Measurements from ENCODE around the gene NHLRC1.
"Not testable (repeated sequence)": the region's sequence is repeated elsewhere in the genome, so short reads cannot be mapped to it uniquely, and the experiment has no call there.

NHLRC1 gene

GRCh38 chr6:18155150-18155863 is 32.8 kb upstream of the NHLRC1 start, which contains the start of gene KDM1B:
Gene KDM1B, plus strand, starts transcription at chr6:18155422. Its CDS starts 4,474 bp downstream, at chr6:18159896.
- Histone ChIP-seq H3K4me1 (ENCODE audit: control insufficient read depth in 2 of 2, insufficient read depth in 2 of 2, low read length in 2 of 2) (peaks cover 9 to 10% of the 10 kb centered on the region in 2 donors), H3K9ac (ENCODE audit: low read depth in 1 of 2, low read length in 2 of 2) (peak within 1 kb of the TSS; percentile 96 to 99), H3K27ac (ENCODE audit: low read depth in 2 of 2, low read length in 2 of 2) (peak within 1 kb of the TSS; percentile 92 to 97), H3K27me3 (ENCODE audit: control insufficient read depth in 2 of 2, insufficient read depth in 2 of 2, low read length in 2 of 2) (no peaks in the 10 kb centered on the region), H3K9me3 (ENCODE audit: control insufficient read depth in 2 of 2, low read length in 2 of 2) (no peaks in the 10 kb centered on the region), H3K4me3 (ENCODE audit: low read length in 2 of 2) (peak within 1 kb of the TSS; percentile 95 to 98), H3K36me3 (ENCODE audit: control insufficient read depth in 2 of 2, insufficient read depth in 2 of 2, low read length in 2 of 2) (peaks cover 4 to 5% of the 10 kb centered on the region in 2 donors)

- Histone ChIP-seq H3K4me1 (ENCODE audit: control insufficient read depth in 2 of 2, insufficient read depth in 2 of 2, low read length in 2 of 2) (peaks cover 9 to 10% of the 10 kb centered on the region in 2 donors), H3K9me3 (ENCODE audit: control insufficient read depth in 2 of 2, low read length in 2 of 2) (no peaks in the 10 kb centered on the region), H3K4me3 (ENCODE audit: low read length in 2 of 2) (peak within 1 kb of the TSS; percentile 95 to 98), H3K9ac (ENCODE audit: low read depth in 1 of 2, low read length in 2 of 2) (peak within 1 kb of the TSS; percentile 96 to 99), H3K27ac (ENCODE audit: low read depth in 2 of 2, low read length in 2 of 2) (peak within 1 kb of the TSS; percentile 92 to 97), H3K36me3 (ENCODE audit: control insufficient read depth in 2 of 2, insufficient read depth in 2 of 2, low read length in 2 of 2) (peaks cover 0 to 5% of the 10 kb centered on the region in 2 donors), H3K27me3 (ENCODE audit: control insufficient read depth in 2 of 2, insufficient read depth in 2 of 2, low read length in 2 of 2) (no peaks in the 10 kb centered on the region)
Observed at GRCh38 chr6:18154507-18155149, 32.2 kb upstream of the NHLRC1 start, which contains the start of gene TPMT. Gene TPMT, minus strand, starts transcription at chr6:18155077. Its CDS starts 5,950 bp downstream, at chr6:18149127.

- Histone ChIP-seq H3K27ac (ENCODE audit: low read depth in 2 of 2, low read length in 2 of 2) (peak overlapping the region; percentile 10 to 19), H3K9ac (ENCODE audit: low read depth in 1 of 2, low read length in 2 of 2) (no peak overlapping the region)
Observed at GRCh38 chr6:18153311-18153703, 30.8 kb upstream of the NHLRC1 start.

GRCh38 chr6:18151801-18152200 is 29.3 kb upstream of the NHLRC1 start:
- peaks cover 11 to 24% of the 10 kb centered on the region in 2 donors for H3K4me1 ChIP-seq (ENCODE audit: control insufficient read depth in 2 of 2, insufficient read depth in 2 of 2, low read length in 2 of 2)
- H3K36me3 ChIP-seq (ENCODE audit: control insufficient read depth in 2 of 2, insufficient read depth in 2 of 2, low read length in 2 of 2): peaks cover 0 to 5% of the 10 kb centered on the region in 2 donors
- H3K9me3 ChIP-seq (ENCODE audit: control insufficient read depth in 2 of 2, low read length in 2 of 2): no peaks in the 10 kb centered on the region
- H3K9ac ChIP-seq (ENCODE audit: low read depth in 1 of 2, low read length in 2 of 2): no peak overlapping the region
- H3K4me3 ChIP-seq (ENCODE audit: low read length in 2 of 2): no peak overlapping the region
- no peaks in the 10 kb centered on the region for H3K27me3 ChIP-seq (ENCODE audit: control insufficient read depth in 2 of 2, insufficient read depth in 2 of 2, low read length in 2 of 2)
- no peak overlapping the region for H3K27ac ChIP-seq (ENCODE audit: low read depth in 2 of 2, low read length in 2 of 2)

More at GRCh38 chr6:18153311-18153703, 30.8 kb upstream of the NHLRC1 start:
- Histone ChIP-seq H3K36me3 (ENCODE audit: control insufficient read depth in 2 of 2, insufficient read depth in 2 of 2, low read length in 2 of 2) (peaks cover 0 to 5% of the 10 kb centered on the region in 2 donors), H3K27me3 (ENCODE audit: control insufficient read depth in 2 of 2, insufficient read depth in 2 of 2, low read length in 2 of 2) (no peaks in the 10 kb centered on the region), H3K9me3 (ENCODE audit: control insufficient read depth in 2 of 2, low read length in 2 of 2) (no peaks in the 10 kb centered on the region), H3K4me1 (ENCODE audit: control insufficient read depth in 2 of 2, insufficient read depth in 2 of 2, low read length in 2 of 2) (peaks cover 9 to 17% of the 10 kb centered on the region in 2 donors), H3K4me3 (ENCODE audit: low read length in 2 of 2) (peak overlapping the region in 1 of 2 donors; percentile 98)

GRCh38 chr6:18151391-18151790 is 28.9 kb upstream of the NHLRC1 start:
- not testable (repeated sequence) for H3K27me3 ChIP-seq (ENCODE audit: control insufficient read depth in 2 of 2, insufficient read depth in 2 of 2, low read length in 2 of 2); H3K27ac ChIP-seq (ENCODE audit: low read depth in 2 of 2, low read length in 2 of 2); H3K9me3 ChIP-seq (ENCODE audit: control insufficient read depth in 2 of 2, low read length in 2 of 2); H3K9ac ChIP-seq (ENCODE audit: low read depth in 1 of 2, low read length in 2 of 2); H3K4me3 ChIP-seq (ENCODE audit: low read length in 2 of 2); H3K36me3 ChIP-seq (ENCODE audit: control insufficient read depth in 2 of 2, insufficient read depth in 2 of 2, low read length in 2 of 2)
- peaks cover 11 to 25% of the 10 kb centered on the region in 2 donors for H3K4me1 ChIP-seq (ENCODE audit: control insufficient read depth in 2 of 2, insufficient read depth in 2 of 2, low read length in 2 of 2)

GRCh38 chr6:18148304-18149025 is 26.0 kb upstream of the NHLRC1 start:
- H3K4me3 ChIP-seq (ENCODE audit: low read length in 2 of 2): no peak overlapping the region
- no peaks in the 10 kb centered on the region for H3K27me3 ChIP-seq (ENCODE audit: control insufficient read depth in 2 of 2, insufficient read depth in 2 of 2, low read length in 2 of 2)
- H3K9ac ChIP-seq (ENCODE audit: low read depth in 1 of 2, low read length in 2 of 2): no peak overlapping the region
- H3K4me1 ChIP-seq (ENCODE audit: control insufficient read depth in 2 of 2, insufficient read depth in 2 of 2, low read length in 2 of 2): peaks cover 3 to 18% of the 10 kb centered on the region in 2 donors
- H3K36me3 ChIP-seq (ENCODE audit: control insufficient read depth in 2 of 2, insufficient read depth in 2 of 2, low read length in 2 of 2): peaks cover 0 to 7% of the 10 kb centered on the region in 2 donors
- H3K9me3 ChIP-seq (ENCODE audit: control insufficient read depth in 2 of 2, low read length in 2 of 2): no peaks in the 10 kb centered on the region
- H3K27ac ChIP-seq (ENCODE audit: low read depth in 2 of 2, low read length in 2 of 2): peak overlapping the region; percentile 54 to 56

- Histone ChIP-seq H3K36me3 (ENCODE audit: control insufficient read depth in 2 of 2, insufficient read depth in 2 of 2, low read length in 2 of 2) (peaks cover 8 to 16% of the 10 kb centered on the region in 2 donors), H3K27ac (ENCODE audit: low read depth in 2 of 2, low read length in 2 of 2) (peak overlapping the region; percentile 56 to 62), H3K4me3 (ENCODE audit: low read length in 2 of 2) (no peak overlapping the region), H3K9ac (ENCODE audit: low read depth in 1 of 2, low read length in 2 of 2) (no peak overlapping the region), H3K4me1 (ENCODE audit: control insufficient read depth in 2 of 2, insufficient read depth in 2 of 2, low read length in 2 of 2) (peaks cover 3 to 18% of the 10 kb centered on the region in 2 donors), H3K27me3 (ENCODE audit: control insufficient read depth in 2 of 2, insufficient read depth in 2 of 2, low read length in 2 of 2) (no peaks in the 10 kb centered on the region), H3K9me3 (ENCODE audit: control insufficient read depth in 2 of 2, low read length in 2 of 2) (no peaks in the 10 kb centered on the region)
Observed at GRCh38 chr6:18147616-18148015, 25.1 kb upstream of the NHLRC1 start.

GRCh38 chr6:18147160-18147559 is 24.7 kb upstream of the NHLRC1 start:
- Histone ChIP-seq H3K27ac (ENCODE audit: low read depth in 2 of 2, low read length in 2 of 2) (peak overlapping the region; percentile 56 to 62), H3K9me3 (ENCODE audit: control insufficient read depth in 2 of 2, low read length in 2 of 2) (no peaks in the 10 kb centered on the region), H3K27me3 (ENCODE audit: control insufficient read depth in 2 of 2, insufficient read depth in 2 of 2, low read length in 2 of 2) (no peaks in the 10 kb centered on the region), H3K4me3 (ENCODE audit: low read length in 2 of 2) (no peak overlapping the region), H3K9ac (ENCODE audit: low read depth in 1 of 2, low read length in 2 of 2) (no peak overlapping the region), H3K4me1 (ENCODE audit: control insufficient read depth in 2 of 2, insufficient read depth in 2 of 2, low read length in 2 of 2) (peaks cover 3 to 18% of the 10 kb centered on the region in 2 donors), H3K36me3 (ENCODE audit: control insufficient read depth in 2 of 2, insufficient read depth in 2 of 2, low read length in 2 of 2) (peaks cover 8 to 20% of the 10 kb centered on the region in 2 donors)

- peaks cover 16 to 31% of the 10 kb centered on the region in 2 donors for H3K36me3 ChIP-seq (ENCODE audit: control insufficient read depth in 2 of 2, insufficient read depth in 2 of 2, low read length in 2 of 2)
Observed at GRCh38 chr6:18142591-18142861, 20.0 kb upstream of the NHLRC1 start.

More at GRCh38 chr6:18142591-18142861, 20.0 kb upstream of the NHLRC1 start:
- Histone ChIP-seq H3K9me3 (ENCODE audit: control insufficient read depth in 2 of 2, low read length in 2 of 2) (no peaks in the 10 kb centered on the region), H3K27ac (ENCODE audit: low read depth in 2 of 2, low read length in 2 of 2) (no peak overlapping the region), H3K9ac (ENCODE audit: low read depth in 1 of 2, low read length in 2 of 2) (no peak overlapping the region), H3K4me3 (ENCODE audit: low read length in 2 of 2) (no peak overlapping the region), H3K4me1 (ENCODE audit: control insufficient read depth in 2 of 2, insufficient read depth in 2 of 2, low read length in 2 of 2) (peaks cover 5 to 15% of the 10 kb centered on the region in 2 donors), H3K27me3 (ENCODE audit: control insufficient read depth in 2 of 2, insufficient read depth in 2 of 2, low read length in 2 of 2) (no peaks in the 10 kb centered on the region)
